Heart right ventricle (tissue), 16 donors: ENCODE results near the gene ATRN. TPM values are rescaled to one million over a fixed set of nuclear protein-coding genes. Genes with fewer than 3 reads are reported as not detected.

Source experiments
- ATAC-seq, 8 donors: fragments of 200-7000 bp; cut with Tn5 transposase; one replicate each; pipeline ENCODE4 v1.9.1; 2020; ENCODE audit warnings: mild to moderate bottlenecking in 8 of 8, moderate library complexity in 8 of 8, moderate number of reproducible peaks in 1 of 8
- DNase-seq, 2 donors: peaks; one replicate each; pipeline ENCODE4 v3.0.0-alpha.2; 2020
- H3K27ac ChIP-seq, 10 donors: fragments of 200-600 bp; sonication (generic) in 2 of 10; one replicate each; pipeline versions ENCODE4 v1.5.0 to v1.8.0; 2020 to 2022; ENCODE audit warnings: mild to moderate bottlenecking in 3 of 10
- H3K27me3 ChIP-seq, 7 donors: fragments of 200-600 bp; one replicate each; pipeline ENCODE4 v1.8.0; 2021 to 2022; ENCODE audit warnings: mild to moderate bottlenecking in 2 of 7
- H3K36me3 ChIP-seq, 9 donors: fragments of 200-600 bp; sonication (generic) in 1 of 9; one replicate each; pipeline versions ENCODE4 v1.5.0 to v1.8.0; 2020 to 2022; ENCODE audit warnings: mild to moderate bottlenecking in 2 of 9
- H3K4me1 ChIP-seq, 9 donors: fragments of 200-600 bp; sonication (generic) in 1 of 9; one replicate each; pipeline versions ENCODE4 v1.5.0 to v1.8.0; 2020 to 2022; ENCODE audit warnings: mild to moderate bottlenecking in 4 of 9
- H3K4me3 ChIP-seq, 10 donors: fragments of 200-600 bp; sonication (generic) in 2 of 10; one replicate each; pipeline versions ENCODE4 v1.5.0 to v1.8.0; 2020 to 2022; ENCODE audit warnings: mild to moderate bottlenecking in 7 of 10, moderate library complexity in 2 of 10
- H3K9me3 ChIP-seq, 11 donors: fragments of 200-600 bp in 10 of 11; sonication (generic) in 2 of 11; one replicate each; pipeline versions ENCODE4 v1.5.0 to v1.8.0; 2013 to 2022; ENCODE audit warnings: mild to moderate bottlenecking in 2 of 11, control low read depth in 1 of 11, moderate library complexity in 1 of 11
- WGBS, 2 donors: extraction: QIAGEN DNeasy Blood & Tissue Kit; methylation state at CpG; one replicate each; pipeline ENCODE4 v1.1.7; 2013; ENCODE audit warnings: inconsistent platforms in 1 of 2; 5-methylcytosine and 5-hydroxymethylcytosine counted together
- intact Hi-C, 10 donors: fragments of 100-400 bp; cut with DNase I; formaldehyde crosslinking; loops; one replicate each; pipeline versions ENCODE4 v1.11.1 to v1.14.2; 2022
- polyA plus RNA-seq, 2 donors: library from polyadenylated mRNA; stranded (reverse); fragments of 200-250 nt; gene quantifications; one replicate each; pipeline ENCODE4 v1.2.3, GENCODE V29; 2013
- total RNA-seq, 10 donors: library from RNA; stranded (reverse); fragmentation: NEBNext Ultra II Directional in 3 of 10; extraction: Animal tissue kit (Norgen Biotek cat#: 25700) in 3 of 10; gene quantifications; one replicate each; pipeline versions ENCODE4 v1.2.1 to v1.2.4, GENCODE V29; 2021 to 2023
- TF ChIP-seq, protein P1 (sequence below), 9 donors: fragments of 200-600 bp; sonication (generic) in 2 of 9; IDR thresholded peaks; one replicate each; pipeline versions ENCODE4 v1.5.0 to v1.8.0; 2021 to 2022; ENCODE audit warnings: antibody characterized with exemption in 9 of 9, mild to moderate bottlenecking in 5 of 9, moderate library complexity in 1 of 9
- donor health status: Arrhythmogenic right ventricular cardiomyopathy.
- donor health status: ischemic (EF 13 %, LVEDD 7.1; RV severe dilation, severe dysfunction).
- donor health status: healthy with polysubstance abuse.
- donor health status: DM: no; HTN: yes; CAD: no.
- donor health status: DM: no; HTN: no; CAD: no.
- donor health status: ischemic (EF 25% LVEDD 6.9; RV normal size, moderate dysfunction).
- donor health status: ischemic (EF 25% LVEDD 5.7; RV mildly dilated, moderate dysfunction).
- donor health status: healthy.
- donor health status: DM: yes; HTN: yes; CAD: no.
- donor health status: Ischemic cardiomyopathy.
- donor health status: ischemic (EF 35%, LVEDD 5.7; RV mildly dilated, moderate dysfunction).
- donor health status: nonischemic (EF 11% LVEDD 7.7; RV severe dilation, severe dysfunction).
- donor health status: DM: yes; HTN: yes; CAD: no.
- donor health status: PGD.
- donor health status: ischemic (EF 29% LVEDD 5.4; RV normal size, mild dysfunction).
- donor health status: nonischemic (EF 23%, LVEDD 6.1; RV moderate dilation, normal function).

ATRN gene
- total and polyA plus RNA-seq, 12 donors = 4.6 to 44.0 (median 37.8) TPM

DNA sequence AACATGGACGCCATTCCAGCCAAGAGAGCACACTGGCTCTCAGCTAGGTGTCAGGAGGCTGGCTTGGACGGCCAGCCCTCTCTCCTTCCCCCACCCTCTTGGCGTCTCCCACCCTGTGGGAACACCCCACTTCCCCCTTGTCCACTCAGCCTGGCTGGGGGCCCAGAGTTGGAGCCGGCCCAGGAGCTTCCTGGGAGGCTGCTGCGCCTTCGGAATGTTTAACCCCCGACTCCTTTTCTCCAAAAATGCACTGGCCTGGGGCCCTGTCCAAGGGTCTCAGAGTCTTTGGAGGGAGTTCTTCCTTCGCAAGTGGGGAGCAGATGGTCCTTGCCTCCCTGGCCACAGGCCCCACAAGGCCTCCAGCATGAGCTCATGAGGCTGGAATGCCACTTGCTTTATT is 206.9 kb downstream of the ATRN start:
- H3K4me1 ChIP-seq = peaks cover 9 to 56% (median 29%) of the 10 kb centered on the region in 9 donors
- TF ChIP-seq, protein P1, sequence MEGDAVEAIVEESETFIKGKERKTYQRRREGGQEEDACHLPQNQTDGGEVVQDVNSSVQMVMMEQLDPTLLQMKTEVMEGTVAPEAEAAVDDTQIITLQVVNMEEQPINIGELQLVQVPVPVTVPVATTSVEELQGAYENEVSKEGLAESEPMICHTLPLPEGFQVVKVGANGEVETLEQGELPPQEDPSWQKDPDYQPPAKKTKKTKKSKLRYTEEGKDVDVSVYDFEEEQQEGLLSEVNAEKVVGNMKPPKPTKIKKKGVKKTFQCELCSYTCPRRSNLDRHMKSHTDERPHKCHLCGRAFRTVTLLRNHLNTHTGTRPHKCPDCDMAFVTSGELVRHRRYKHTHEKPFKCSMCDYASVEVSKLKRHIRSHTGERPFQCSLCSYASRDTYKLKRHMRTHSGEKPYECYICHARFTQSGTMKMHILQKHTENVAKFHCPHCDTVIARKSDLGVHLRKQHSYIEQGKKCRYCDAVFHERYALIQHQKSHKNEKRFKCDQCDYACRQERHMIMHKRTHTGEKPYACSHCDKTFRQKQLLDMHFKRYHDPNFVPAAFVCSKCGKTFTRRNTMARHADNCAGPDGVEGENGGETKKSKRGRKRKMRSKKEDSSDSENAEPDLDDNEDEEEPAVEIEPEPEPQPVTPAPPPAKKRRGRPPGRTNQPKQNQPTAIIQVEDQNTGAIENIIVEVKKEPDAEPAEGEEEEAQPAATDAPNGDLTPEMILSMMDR (IDR thresholded peaks at IDR 0.05) = no peak
- WGBS, 2 donors = 38 to 39% methylated on average over 8 of the region's 8 CpGs
- peaks cover 11 to 70% (median 56%) of the 10 kb centered on the region in 7 donors for H3K27me3 ChIP-seq
- no peaks in the 10 kb centered on the region for H3K9me3 ChIP-seq
- H3K4me3 ChIP-seq = no peak overlapping the region
- peak in 2 of 8 donors; percentile 16 to 29 for ATAC-seq
- peak overlapping the region in 8 of 10 donors; percentile 5 to 68 (median 20) for H3K27ac ChIP-seq
- DNase-seq = peak; percentile 26 to 62
- peaks cover 0 to 8% (median 0%) of the 10 kb centered on the region in 9 donors for H3K36me3 ChIP-seq
- intact Hi-C loops = loop anchor here (1.0 to 10.0 kb wide), 9 partner anchors 31 to 407 kb away; partner anchors contain the start of genes ADISSP (in 4 of the 10) and SIGLEC1 (in 2 of the 10)

DNA sequence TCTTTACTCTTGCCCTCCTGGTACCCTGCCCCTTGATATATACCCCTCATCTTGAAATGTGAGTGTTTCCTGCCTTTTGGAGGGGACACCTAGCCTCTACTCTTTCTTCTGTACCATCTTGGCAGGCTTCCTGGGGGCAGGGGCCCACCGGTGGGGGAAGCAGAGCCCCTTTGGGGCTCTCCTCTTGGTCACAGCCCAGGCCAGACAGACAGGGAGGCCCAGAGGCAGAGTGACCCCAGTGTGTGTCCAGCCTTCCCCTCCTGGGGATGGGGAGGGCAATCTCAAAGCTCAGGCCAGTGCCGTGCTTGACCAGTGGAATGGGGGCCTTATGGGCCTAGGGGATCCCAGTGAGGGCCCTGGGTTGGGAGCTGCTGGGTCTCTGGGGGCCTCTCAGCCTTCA is 207.4 kb downstream of the ATRN start:
- Histone ChIP-seq H3K27me3 (peaks cover 7 to 70% (median 52%) of the 10 kb centered on the region in 7 donors), H3K4me1 (peaks cover 9 to 54% (median 29%) of the 10 kb centered on the region in 9 donors)
- intact Hi-C loops = loop anchor here in 9 of 10 donors (1.0 to 10.0 kb wide), 7 partner anchors 32 to 407 kb away; partner anchors contain the start of genes ADISSP (in 4 of the 9) and SIGLEC1 (in 2 of the 9)

DNA sequence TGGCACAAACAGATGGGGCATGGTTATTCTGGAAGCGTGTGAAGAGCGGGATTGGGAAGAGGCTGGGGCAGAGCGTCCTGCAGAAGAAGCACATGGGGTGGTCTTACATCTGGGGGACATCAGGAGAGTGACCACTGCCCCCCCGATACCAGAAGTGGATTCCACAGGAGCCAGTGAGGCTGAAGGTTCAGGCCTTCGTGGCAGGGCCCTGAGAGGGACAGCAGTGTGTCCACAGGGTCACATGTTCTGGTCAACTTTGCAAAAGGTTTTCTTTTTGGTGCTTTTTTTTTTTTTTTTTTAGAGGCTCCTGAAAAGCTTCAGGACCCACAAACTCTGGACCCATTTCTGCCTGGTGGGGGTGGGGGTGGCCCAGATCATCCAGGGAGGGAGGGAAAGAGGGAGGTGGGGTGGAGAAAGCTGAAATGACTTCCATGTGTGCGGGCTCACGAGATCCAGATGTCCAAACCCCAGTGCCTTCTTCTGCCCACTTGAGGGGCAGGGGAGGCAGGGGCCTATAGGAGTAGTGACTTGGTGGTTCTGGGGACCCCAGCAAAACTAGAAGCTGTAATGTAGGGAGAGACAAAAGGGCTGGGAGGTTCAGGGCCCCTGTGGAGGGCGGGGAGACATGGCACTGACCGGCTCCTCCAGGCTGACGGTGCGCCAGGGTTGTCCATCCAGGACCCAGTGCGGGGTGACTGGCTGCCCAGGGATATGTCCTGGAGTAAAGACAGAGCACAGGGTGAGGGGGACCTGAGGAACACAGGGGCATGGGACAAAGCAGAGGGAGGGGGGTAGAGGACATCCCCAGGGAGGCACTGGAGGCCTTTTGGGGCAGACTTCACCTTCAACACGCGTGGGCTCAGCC is 208.3 kb downstream of the ATRN start:
- H3K4me3 ChIP-seq = no peak overlapping the region
- WGBS, 2 donors = 79 to 82% methylated on average over 14 of the region's 14 CpGs
- TF ChIP-seq, protein P1 (IDR thresholded peaks at IDR 0.05) = no peak
- no peak for ATAC-seq
- peak overlapping the region in 9 of 10 donors; percentile 37 to 76 (median 56) for H3K27ac ChIP-seq
- no peak for DNase-seq
- no peaks in the 10 kb centered on the region for H3K9me3 ChIP-seq
- peaks cover 9 to 54% (median 29%) of the 10 kb centered on the region in 9 donors for H3K4me1 ChIP-seq
- peaks cover 0 to 70% (median 43%) of the 10 kb centered on the region in 7 donors for H3K27me3 ChIP-seq
- intact Hi-C loops = loop anchor here in 9 of 10 donors (1.0 to 10.0 kb wide), 7 partner anchors 31 to 406 kb away; partner anchors contain the start of genes ADISSP (in 4 of the 9) and SIGLEC1 (in 2 of the 9)
- H3K36me3 ChIP-seq = peaks cover 0 to 8% (median 0%) of the 10 kb centered on the region in 9 donors

More for the DNA sequence above, 207.4 kb downstream of the ATRN start:
- H3K9me3 ChIP-seq = no peaks in the 10 kb centered on the region
- ATAC-seq (no peak), DNase-seq (no peak)
- H3K27ac ChIP-seq = peak overlapping the region in 7 of 10 donors; percentile 6 to 68 (median 25)
- WGBS, 2 donors = 63 to 66% methylated on average over 2 of the region's 2 CpGs
- H3K36me3 ChIP-seq = peaks cover 0 to 8% (median 0%) of the 10 kb centered on the region in 9 donors
- TF ChIP-seq, protein P1 (IDR thresholded peaks at IDR 0.05) = no peak
- no peak overlapping the region for H3K4me3 ChIP-seq
